Body of pancreas (tissue), 4 donors: Measurements from ENCODE around the gene MPLKIP.
"Not testable (repeated sequence)": the region's sequence is repeated elsewhere in the genome, so short reads cannot be mapped to it uniquely, and the experiment has no call there.

Experiments
- POLR2A ChIP-seq, 3 donors: fragments of 450-650 bp; IDR thresholded peaks; one replicate each; pipeline ENCODE4 v1.6.1; 2016; ENCODE audit warnings: antibody characterized with exemption in 3 of 3, mild to moderate bottlenecking in 2 of 3
- TF ChIP-seq, protein P1 (sequence below), 7 experiments: fragments of 450-650 bp in 4 of 7; fragments of 200-600 bp in 3 of 7; sonication (generic) in 3 of 7; IDR thresholded peaks; one replicate each; pipeline ENCODE4 v1.5.1; 2016 to 2019; ENCODE audit warnings: antibody characterized with exemption in 7 of 7

DNA sequence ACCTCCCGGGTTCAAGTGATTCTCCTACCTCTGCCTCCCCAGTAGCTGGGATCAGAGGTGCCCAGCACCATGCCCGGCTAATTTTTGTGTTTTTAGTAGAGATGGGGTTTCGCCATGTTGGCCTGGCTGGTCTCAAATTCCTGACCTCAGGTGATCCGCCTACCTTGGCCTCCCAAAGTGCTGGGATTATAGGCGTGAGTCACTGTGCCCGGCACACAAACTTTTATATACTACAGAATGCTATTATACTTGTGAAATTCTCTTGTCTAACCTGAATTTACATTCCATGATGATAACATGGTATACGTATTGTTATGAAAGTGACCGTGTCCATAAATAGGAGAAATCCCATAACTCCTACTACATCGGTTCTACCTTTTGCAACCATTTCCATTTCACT lies 17.2 kb downstream of the MPLKIP start:
- TF ChIP-seq POLR2A (IDR thresholded peaks at IDR 0.05) = not testable (repeated sequence)
- TF ChIP-seq, protein P1, sequence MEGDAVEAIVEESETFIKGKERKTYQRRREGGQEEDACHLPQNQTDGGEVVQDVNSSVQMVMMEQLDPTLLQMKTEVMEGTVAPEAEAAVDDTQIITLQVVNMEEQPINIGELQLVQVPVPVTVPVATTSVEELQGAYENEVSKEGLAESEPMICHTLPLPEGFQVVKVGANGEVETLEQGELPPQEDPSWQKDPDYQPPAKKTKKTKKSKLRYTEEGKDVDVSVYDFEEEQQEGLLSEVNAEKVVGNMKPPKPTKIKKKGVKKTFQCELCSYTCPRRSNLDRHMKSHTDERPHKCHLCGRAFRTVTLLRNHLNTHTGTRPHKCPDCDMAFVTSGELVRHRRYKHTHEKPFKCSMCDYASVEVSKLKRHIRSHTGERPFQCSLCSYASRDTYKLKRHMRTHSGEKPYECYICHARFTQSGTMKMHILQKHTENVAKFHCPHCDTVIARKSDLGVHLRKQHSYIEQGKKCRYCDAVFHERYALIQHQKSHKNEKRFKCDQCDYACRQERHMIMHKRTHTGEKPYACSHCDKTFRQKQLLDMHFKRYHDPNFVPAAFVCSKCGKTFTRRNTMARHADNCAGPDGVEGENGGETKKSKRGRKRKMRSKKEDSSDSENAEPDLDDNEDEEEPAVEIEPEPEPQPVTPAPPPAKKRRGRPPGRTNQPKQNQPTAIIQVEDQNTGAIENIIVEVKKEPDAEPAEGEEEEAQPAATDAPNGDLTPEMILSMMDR (IDR thresholded peaks at IDR 0.05) = not testable (repeated sequence)
